NCI-H2196 treated with DMSO at 0.1 percent for 48 hours (cell line): Measurements from ENCODE around the gene C22orf23.

Experiments
- DNase-seq: peaks from one replicate; lab custom pipeline; 2025; ENCODE audit not compliant: unreplicated experiment; lab: John Stamatoyannopoulos, UW

C22orf23 gene

GRCh38 chr22:37905534-37906363 is 47.7 kb downstream of the C22orf23 start, which contains the start of gene MICALL1:
Gene MICALL1, plus strand, starts transcription at chr22:37906297. Its CDS starts 126 bp downstream, at chr22:37906423.
- DNase-seq, result no peak

- no peak for DNase-seq
Measured at GRCh38 chr22:37904572-37905533, 48.5 kb downstream of the C22orf23 start.

- DNase-seq, result no peak
Measured at GRCh38 chr22:37898441-37899181, 54.8 kb downstream of the C22orf23 start.

- no peak for DNase-seq
Measured at GRCh38 chr22:37897807-37898206, 55.6 kb downstream of the C22orf23 start.

- no peak for DNase-seq
Measured at GRCh38 chr22:37896939-37897338, 56.5 kb downstream of the C22orf23 start.

GRCh38 chr22:37896181-37896592 is 57.2 kb downstream of the C22orf23 start:
- DNase-seq, result no peak

GRCh38 chr22:37894939-37895670 is 58.3 kb downstream of the C22orf23 start:
- DNase-seq, result no peak

- DNase-seq, result no peak
Measured at GRCh38 chr22:37893583-37893983, 59.8 kb downstream of the C22orf23 start.
